SK-N-SH (cell line): ENCODE data around the gene AR. TPM values are rescaled to one million over a fixed set of nuclear protein-coding genes. Genes with fewer than 3 reads are reported as not detected.

Experiments
- CTCF ChIA-PET: fragments of 300-600, 350-600 bp; formaldehyde crosslinking; extraction: SDS; loops from one replicate; lab custom pipeline; 2021; lab: Yijun Ruan, JAX
- POLR2A ChIA-PET: fragments of 350-600 bp; sonication (Branson Sonifier 250); formaldehyde crosslinking; extraction: SDS; loops from one replicate; lab custom pipeline; 2020; ENCODE audit warnings: antibody characterized with exemption, inconsistent platforms; lab: Yijun Ruan, JAX
- DNase-seq: peaks from one replicate; pipeline ENCODE4 v3.0.0; 2012
- H2AFZ ChIP-seq: fragments of 200-600 bp; sonication (generic); 2 replicates; pipeline ENCODE4 v1.8.1; 2016; ENCODE audit warnings: antibody characterized with exemption, mild to moderate bottlenecking, low read depth
- H3F3A ChIP-seq: fragments of 200-600 bp; sonication (generic); replicated peaks from 2 replicates; pipeline ENCODE3; 2016; ENCODE audit warnings: antibody characterized with exemption, mild to moderate bottlenecking; ENCODE audit not compliant: insufficient read depth
- H3K27ac ChIP-seq, 2 experiments: fragments of 200-500 bp in 1 of 2; fragments of 200-600 bp in 1 of 2; sonication (Bioruptor generic) in 1 of 2; sonication (generic), shearing (Covaris generic) in 1 of 2; 2 replicates each; pipeline versions ENCODE4 v1.5.1 to v1.6.1; 2014 to 2016; ENCODE audit warnings: low read depth in 2 of 2, inconsistent platforms in 1 of 2, low read length in 1 of 2, mild to moderate bottlenecking in 1 of 2, mixed read lengths in 1 of 2
- H3K27me3 ChIP-seq: fragments of 200-600 bp; sonication (generic), shearing (Covaris generic); 2 replicates; pipeline ENCODE4 v1.6.1; 2016; ENCODE audit warnings: mixed run types; ENCODE audit not compliant: insufficient read depth
- H3K36me3 ChIP-seq, 2 experiments: fragments of 200-500 bp in 1 of 2; fragments of 200-600 bp in 1 of 2; sonication (Bioruptor generic) in 1 of 2; sonication (generic) in 1 of 2; replicated peaks in 1 of 2; 2 replicates each; pipeline versions ENCODE3 to v1.5.1; 2014 to 2016; ENCODE audit warnings: low read length in 1 of 2, mild to moderate bottlenecking in 1 of 2; ENCODE audit not compliant: insufficient read depth in 2 of 2, control insufficient read depth in 1 of 2
- H3K4me1 ChIP-seq, 2 experiments: fragments of 200-500 bp in 1 of 2; fragments of 200-600 bp in 1 of 2; sonication (Bioruptor generic) in 1 of 2; sonication (generic), shearing (Covaris generic) in 1 of 2; 2 replicates each; pipeline versions ENCODE4 v1.5.1 to v1.6.1; 2014 to 2016; ENCODE audit warnings: low read depth in 1 of 2, low read length in 1 of 2, mixed run types in 1 of 2; ENCODE audit not compliant: insufficient read depth in 2 of 2, control insufficient read depth in 1 of 2
- H3K4me2 ChIP-seq: fragments of 200-600 bp; sonication (generic), shearing (Covaris generic); 2 replicates; pipeline ENCODE4 v1.6.1; 2017; ENCODE audit warnings: mixed run types
- H3K4me3 ChIP-seq, 2 experiments: fragments of 200-500 bp in 1 of 2; fragments of 200-600 bp in 1 of 2; sonication (Bioruptor generic) in 1 of 2; sonication (generic), shearing (Covaris generic) in 1 of 2; 2 replicates each; pipeline versions ENCODE4 v1.5.1 to v1.8.1; 2014 to 2016; ENCODE audit warnings: low read depth in 2 of 2, inconsistent platforms in 1 of 2, low read length in 1 of 2, mild to moderate bottlenecking in 1 of 2, mixed read lengths in 1 of 2, moderate library complexity in 1 of 2
- H3K79me2 ChIP-seq: fragments of 200-600 bp; sonication (generic); 2 replicates; pipeline ENCODE4 v1.8.1; 2017; ENCODE audit warnings: mild to moderate bottlenecking; ENCODE audit not compliant: insufficient read depth
- H3K9ac ChIP-seq: fragments of 200-600 bp; sonication (generic); 2 replicates; pipeline ENCODE4 v1.6.1; 2017; ENCODE audit warnings: mixed run types
- H3K9me2 ChIP-seq: fragments of 200-600 bp; sonication (generic); 2 replicates; pipeline ENCODE4 v1.6.1; 2017; ENCODE audit warnings: mixed run types
- H3K9me3 ChIP-seq: fragments of 200-600 bp; sonication (generic); 2 replicates; pipeline ENCODE4 v1.6.1; 2017; ENCODE audit warnings: mixed run types, mild to moderate bottlenecking, moderate library complexity
- H4K20me1 ChIP-seq: fragments of 200-600 bp; sonication (generic); 2 replicates; pipeline ENCODE4 v1.6.1; 2017; ENCODE audit warnings: mild to moderate bottlenecking, mixed run types; ENCODE audit not compliant: insufficient read depth
- CHD2 ChIP-seq: fragments of 150-350 bp; IDR thresholded peaks from 2 replicates; pipeline ENCODE4 v1.6.1; 2018; ENCODE audit warnings: low read length; ENCODE audit not compliant: partially characterized antibody
- EP300 ChIP-seq, 2 experiments: IDR thresholded peaks; 2 replicates each; pipeline versions ENCODE4 v1.4.0 to v1.6.1; 2012; ENCODE audit warnings: borderline replicate concordance in 1 of 2, low read depth in 1 of 2, low read length in 1 of 2
- EZH2phosphoT487 ChIP-seq: fragments of 200-600 bp; sonication (generic); IDR thresholded peaks from 2 replicates; pipeline ENCODE4 v1.6.1; 2017; ENCODE audit warnings: low read depth, mixed run types, mild to moderate bottlenecking, antibody characterized with exemption, moderate library complexity, borderline replicate concordance
- FOSL2 ChIP-seq: IDR thresholded peaks from 2 replicates; pipeline ENCODE4 v1.4.0; 2012; ENCODE audit warnings: low read depth, mild to moderate bottlenecking, moderate library complexity, borderline replicate concordance
- FOXJ3 ChIP-seq: sonication (generic); formaldehyde crosslinking; IDR thresholded peaks from 2 replicates; pipeline ENCODE4 v1.5.1; 2020; ENCODE audit warnings: mild to moderate bottlenecking, missing genetic modification reagents
- GABPA ChIP-seq: IDR thresholded peaks from 2 replicates; pipeline ENCODE4 v1.4.0; 2012; ENCODE audit warnings: low read depth, mild to moderate bottlenecking
- GATA2 ChIP-seq: sonication (generic); formaldehyde crosslinking; IDR thresholded peaks from 2 replicates; pipeline ENCODE4 v1.5.0; 2020; ENCODE audit warnings: mild to moderate bottlenecking, missing genetic modification reagents
- JUND ChIP-seq: IDR thresholded peaks from 2 replicates; pipeline ENCODE4 v1.4.0; 2012
- MXI1 ChIP-seq: IDR thresholded peaks from 2 replicates; pipeline ENCODE4 v1.6.1; 2012; ENCODE audit warnings: mild to moderate bottlenecking, low read depth, low read length, improper control_type of control experiment
- NFIC ChIP-seq: IDR thresholded peaks from 2 replicates; pipeline ENCODE4 v1.4.0; 2012; ENCODE audit warnings: borderline replicate concordance
- NRF1 ChIP-seq: IDR thresholded peaks from 2 replicates; pipeline ENCODE4 v1.6.1; 2012; ENCODE audit warnings: low read depth, mild to moderate bottlenecking, low read length
- RCOR1 ChIP-seq: fragments of 150-350 bp; IDR thresholded peaks from 2 replicates; pipeline ENCODE4 v1.6.1; 2017; ENCODE audit warnings: antibody characterized with exemption, low read length
- SIN3A ChIP-seq: IDR thresholded peaks from 2 replicates; pipeline ENCODE4 v1.6.1; 2012; ENCODE audit warnings: low read depth, mild to moderate bottlenecking, low read length, moderate library complexity, borderline replicate concordance
- SMC3 ChIP-seq: IDR thresholded peaks from 2 replicates; pipeline ENCODE4 v1.6.1; 2012; ENCODE audit warnings: low read depth, low read length, improper control_type of control experiment
- TEAD4 ChIP-seq: IDR thresholded peaks from 2 replicates; pipeline ENCODE4 v1.4.0; 2012; ENCODE audit warnings: mild to moderate bottlenecking, borderline replicate concordance; ENCODE audit not compliant: insufficient read depth
- WGBS: methylation state at CpG from one replicate; pipeline ENCODE4 v1.1.6; 2017; ENCODE audit warnings: low lambda C conversion rate; 5-methylcytosine and 5-hydroxymethylcytosine counted together
- polyA plus RNA-seq, 3 experiments: library from polyadenylated mRNA; depleted of rRNA; stranded (reverse); fragments of >200 nt; gene quantifications; 2 replicates each; pipeline ENCODE4 v1.2.3, GENCODE V29; 2012
- TF ChIP-seq, protein P1 (sequence below): IDR thresholded peaks from 2 replicates; pipeline ENCODE4 v1.4.0; 2012; ENCODE audit warnings: low read depth, borderline replicate concordance
- TF ChIP-seq, protein P2 (sequence below): IDR thresholded peaks from 2 replicates; pipeline ENCODE4 v1.6.1; 2012; ENCODE audit warnings: mild to moderate bottlenecking, low read depth, low read length, moderate library complexity
- TF ChIP-seq, protein P3 (sequence below): IDR thresholded peaks from 2 replicates; pipeline ENCODE4; 2012
- TF ChIP-seq, protein P4 (sequence below): IDR thresholded peaks from 2 replicates; pipeline ENCODE4 v1.4.0; 2012; ENCODE audit warnings: low read depth, borderline replicate concordance

The AR gene
- polyA plus RNA-seq, 1 of the 3 experiments (the other 2 are of a cell fraction): not detected

DNA sequence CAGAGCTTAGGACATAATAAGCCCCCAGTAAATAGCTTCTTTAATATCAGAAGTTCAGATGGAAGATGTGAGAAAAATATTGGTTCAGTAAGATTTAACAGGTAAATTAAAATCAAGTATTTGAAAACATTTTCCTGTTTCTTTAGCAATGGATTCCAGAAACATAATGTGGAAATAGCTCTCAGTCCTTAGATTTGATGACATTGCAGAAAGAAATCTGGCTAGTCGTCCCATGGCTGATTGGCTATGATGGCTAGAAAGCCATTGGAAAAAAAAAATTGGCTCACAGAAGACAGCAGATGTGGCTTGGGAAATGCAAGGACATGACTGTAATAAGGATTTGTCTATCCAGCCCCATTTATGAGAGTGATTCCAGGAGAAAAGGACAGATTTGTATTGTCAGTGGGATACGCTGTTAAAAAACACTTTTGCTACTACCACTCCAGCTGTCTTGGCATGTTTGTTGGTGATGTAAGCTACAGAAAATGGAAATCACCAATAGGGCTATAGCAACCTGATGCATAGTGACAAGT is 78.3 kb downstream of the AR start:
- Histone ChIP-seq H3K79me2 (no peaks in the 10 kb centered on the region), H3K27me3 (no peaks in the 10 kb centered on the region)
- WGBS: 16% methylated on average over 2 of the region's 2 CpGs

More for the DNA sequence above, 78.3 kb downstream of the AR start:
- H3K9me2 ChIP-seq: no peaks in the 10 kb centered on the region
- ChIA-PET CTCF (no interaction called here), POLR2A (no interaction called here)
- TF ChIP-seq RCOR1 (no peak), GABPA (no peak), MXI1 (no peak), FOXJ3 (no peak), EP300 (IDR thresholded peaks at IDR 0.05; ENCODE audit: borderline replicate concordance in 1 of 2, low read depth in 1 of 2, low read length in 1 of 2) (no peak), EZH2phosphoT487 (no peak), NRF1 (no peak), NFIC (no peak), SMC3 (no peak), TEAD4 (no peak), JUND (no peak), FOSL2 (no peak), GATA2 (CRISPR knock-in tag) (no peak), SIN3A (no peak), CHD2 (no peak)
- TF ChIP-seq, protein P1, sequence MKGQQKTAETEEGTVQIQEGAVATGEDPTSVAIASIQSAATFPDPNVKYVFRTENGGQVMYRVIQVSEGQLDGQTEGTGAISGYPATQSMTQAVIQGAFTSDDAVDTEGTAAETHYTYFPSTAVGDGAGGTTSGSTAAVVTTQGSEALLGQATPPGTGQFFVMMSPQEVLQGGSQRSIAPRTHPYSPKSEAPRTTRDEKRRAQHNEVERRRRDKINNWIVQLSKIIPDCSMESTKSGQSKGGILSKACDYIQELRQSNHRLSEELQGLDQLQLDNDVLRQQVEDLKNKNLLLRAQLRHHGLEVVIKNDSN: no peak
- TF ChIP-seq, protein P2, sequence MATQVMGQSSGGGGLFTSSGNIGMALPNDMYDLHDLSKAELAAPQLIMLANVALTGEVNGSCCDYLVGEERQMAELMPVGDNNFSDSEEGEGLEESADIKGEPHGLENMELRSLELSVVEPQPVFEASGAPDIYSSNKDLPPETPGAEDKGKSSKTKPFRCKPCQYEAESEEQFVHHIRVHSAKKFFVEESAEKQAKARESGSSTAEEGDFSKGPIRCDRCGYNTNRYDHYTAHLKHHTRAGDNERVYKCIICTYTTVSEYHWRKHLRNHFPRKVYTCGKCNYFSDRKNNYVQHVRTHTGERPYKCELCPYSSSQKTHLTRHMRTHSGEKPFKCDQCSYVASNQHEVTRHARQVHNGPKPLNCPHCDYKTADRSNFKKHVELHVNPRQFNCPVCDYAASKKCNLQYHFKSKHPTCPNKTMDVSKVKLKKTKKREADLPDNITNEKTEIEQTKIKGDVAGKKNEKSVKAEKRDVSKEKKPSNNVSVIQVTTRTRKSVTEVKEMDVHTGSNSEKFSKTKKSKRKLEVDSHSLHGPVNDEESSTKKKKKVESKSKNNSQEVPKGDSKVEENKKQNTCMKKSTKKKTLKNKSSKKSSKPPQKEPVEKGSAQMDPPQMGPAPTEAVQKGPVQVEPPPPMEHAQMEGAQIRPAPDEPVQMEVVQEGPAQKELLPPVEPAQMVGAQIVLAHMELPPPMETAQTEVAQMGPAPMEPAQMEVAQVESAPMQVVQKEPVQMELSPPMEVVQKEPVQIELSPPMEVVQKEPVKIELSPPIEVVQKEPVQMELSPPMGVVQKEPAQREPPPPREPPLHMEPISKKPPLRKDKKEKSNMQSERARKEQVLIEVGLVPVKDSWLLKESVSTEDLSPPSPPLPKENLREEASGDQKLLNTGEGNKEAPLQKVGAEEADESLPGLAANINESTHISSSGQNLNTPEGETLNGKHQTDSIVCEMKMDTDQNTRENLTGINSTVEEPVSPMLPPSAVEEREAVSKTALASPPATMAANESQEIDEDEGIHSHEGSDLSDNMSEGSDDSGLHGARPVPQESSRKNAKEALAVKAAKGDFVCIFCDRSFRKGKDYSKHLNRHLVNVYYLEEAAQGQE: no peak
- TF ChIP-seq, protein P3, sequence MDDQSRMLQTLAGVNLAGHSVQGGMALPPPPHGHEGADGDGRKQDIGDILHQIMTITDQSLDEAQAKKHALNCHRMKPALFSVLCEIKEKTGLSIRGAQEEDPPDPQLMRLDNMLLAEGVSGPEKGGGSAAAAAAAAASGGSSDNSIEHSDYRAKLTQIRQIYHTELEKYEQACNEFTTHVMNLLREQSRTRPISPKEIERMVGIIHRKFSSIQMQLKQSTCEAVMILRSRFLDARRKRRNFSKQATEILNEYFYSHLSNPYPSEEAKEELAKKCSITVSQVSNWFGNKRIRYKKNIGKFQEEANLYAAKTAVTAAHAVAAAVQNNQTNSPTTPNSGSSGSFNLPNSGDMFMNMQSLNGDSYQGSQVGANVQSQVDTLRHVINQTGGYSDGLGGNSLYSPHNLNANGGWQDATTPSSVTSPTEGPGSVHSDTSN: no peak
- TF ChIP-seq, protein P4, sequence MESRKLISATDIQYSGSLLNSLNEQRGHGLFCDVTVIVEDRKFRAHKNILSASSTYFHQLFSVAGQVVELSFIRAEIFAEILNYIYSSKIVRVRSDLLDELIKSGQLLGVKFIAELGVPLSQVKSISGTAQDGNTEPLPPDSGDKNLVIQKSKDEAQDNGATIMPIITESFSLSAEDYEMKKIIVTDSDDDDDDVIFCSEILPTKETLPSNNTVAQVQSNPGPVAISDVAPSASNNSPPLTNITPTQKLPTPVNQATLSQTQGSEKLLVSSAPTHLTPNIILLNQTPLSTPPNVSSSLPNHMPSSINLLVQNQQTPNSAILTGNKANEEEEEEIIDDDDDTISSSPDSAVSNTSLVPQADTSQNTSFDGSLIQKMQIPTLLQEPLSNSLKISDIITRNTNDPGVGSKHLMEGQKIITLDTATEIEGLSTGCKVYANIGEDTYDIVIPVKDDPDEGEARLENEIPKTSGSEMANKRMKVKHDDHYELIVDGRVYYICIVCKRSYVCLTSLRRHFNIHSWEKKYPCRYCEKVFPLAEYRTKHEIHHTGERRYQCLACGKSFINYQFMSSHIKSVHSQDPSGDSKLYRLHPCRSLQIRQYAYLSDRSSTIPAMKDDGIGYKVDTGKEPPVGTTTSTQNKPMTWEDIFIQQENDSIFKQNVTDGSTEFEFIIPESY: no peak
- H3K4me2 ChIP-seq: no peak overlapping the region
- H2AFZ ChIP-seq: no peak overlapping the region
- no peak overlapping the region for H3K27ac ChIP-seq
- no peak overlapping the region for H3K4me3 ChIP-seq
- no peaks in the 10 kb centered on the region for H3K36me3 ChIP-seq
- no peaks in the 10 kb centered on the region for H3K4me1 ChIP-seq
- no peaks in the 10 kb centered on the region for H4K20me1 ChIP-seq
- DNase-seq: no peak
- no peak overlapping the region for H3K9ac ChIP-seq
- no peaks in the 10 kb centered on the region for H3K9me3 ChIP-seq
- H3F3A ChIP-seq: no peaks in the 10 kb centered on the region
